ENCODE results near the gene KRT6B. TPM values are rescaled to one million over a fixed set of nuclear protein-coding genes. Genes with fewer than 3 reads are reported as not detected.

The KRT6B gene
- not detected in 2 replicates for total RNA-seq

GRCh38 chr12:52452101-52452500 is at the start of gene KRT6B:
KRT6B (minus strand) TSS chr12:52452146; CDS start chr12:52452078, 68 bp downstream.

GRCh38 chr12:52493172-52493571 is 41.2 kb upstream of the KRT6B start, which contains the start of gene KRT6A:
KRT6A (minus strand) TSS chr12:52493257; CDS start chr12:52493188, 69 bp downstream.

GRCh38 chr12:52473768-52474167 is 21.8 kb upstream of the KRT6B start, which contains the start of gene KRT6C:
KRT6C (minus strand) TSS chr12:52473805; CDS start chr12:52473737, 68 bp downstream.

GRCh38 chr12:52434081-52434733 is 17.7 kb downstream of the KRT6B start, which contains the start of gene KRT75:
KRT75 (minus strand) TSS chr12:52434371; CDS start chr12:52434304, 67 bp downstream.

GRCh38 chr12:52405922-52406385 is 46.0 kb downstream of the KRT6B start, which contains the start of gene KRT82:
KRT82 (minus strand) TSS chr12:52406335; CDS start chr12:52406277, 58 bp downstream.

Other genes starting within 250 kb of the KRT6B start
- gene KRT7, start 218.9 kb downstream of the KRT6B start, total RNA-seq: 129 and 1,019 TPM in 2 replicates
- gene KRT86, start 177.5 kb downstream of the KRT6B start, total RNA-seq: not detected in 2 replicates
- not detected in 2 replicates for gene KRT81, start 160.6 kb downstream of the KRT6B start, total RNA-seq
- not detected in 2 replicates for gene KRT83, start 130.7 kb downstream of the KRT6B start, total RNA-seq
- gene KRT85, start 84.7 kb downstream of the KRT6B start, total RNA-seq: not detected in 2 replicates
- not detected in 2 replicates for gene KRT84, start 66.5 kb downstream of the KRT6B start, total RNA-seq
- gene KRT82, start 45.8 kb downstream of the KRT6B start, total RNA-seq: not detected in 2 replicates
- gene KRT75, start 17.8 kb downstream of the KRT6B start, total RNA-seq: not detected in 2 replicates
- not detected in 2 replicates for gene KRT6C, start 21.7 kb upstream of the KRT6B start, total RNA-seq
- gene KRT6A, start 41.1 kb upstream of the KRT6B start, total RNA-seq: not detected in 2 replicates
- not detected in 2 replicates for gene KRT5, start 68.2 kb upstream of the KRT6B start, total RNA-seq
- gene KRT71, start 101.0 kb upstream of the KRT6B start, total RNA-seq: not detected in 2 replicates
- gene KRT74, start 121.7 kb upstream of the KRT6B start, total RNA-seq: not detected in 2 replicates
- gene KRT72, start 149.3 kb upstream of the KRT6B start, total RNA-seq: not detected in 2 replicates
- not detected in 2 replicates for gene KRT73, start 166.4 kb upstream of the KRT6B start, total RNA-seq
- gene KRT2, start 200.1 kb upstream of the KRT6B start, total RNA-seq: not detected in 2 replicates
- not detected in 2 replicates for gene KRT1, start 228.3 kb upstream of the KRT6B start, total RNA-seq